ENCODE results near the gene CLEC2A. TPM values are rescaled to one million over a fixed set of nuclear protein-coding genes. Genes with fewer than 3 reads are reported as not detected.

Gene CLEC2A
- total RNA-seq, 1 experiment from 2014 or later: 0.87 TPM

DNA sequence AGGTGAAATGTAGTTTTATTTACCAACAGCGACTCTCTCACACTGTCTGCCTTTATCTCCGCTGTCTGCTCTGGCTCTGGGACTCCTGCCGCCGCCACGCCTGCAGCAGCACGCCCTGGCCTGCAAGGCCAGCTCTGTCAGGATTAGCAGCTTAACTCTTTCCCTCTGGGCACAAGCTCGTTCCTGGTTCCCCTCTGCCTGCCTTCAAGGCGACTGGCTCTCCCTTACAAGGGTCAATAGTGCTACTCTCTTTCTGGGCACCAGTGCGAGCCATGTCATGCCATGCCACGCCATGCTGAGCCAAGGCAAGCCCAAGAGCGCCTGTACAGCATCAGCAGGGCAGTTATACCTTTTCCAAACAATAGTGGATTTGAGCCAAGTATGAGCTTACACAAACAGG is 59.4 kb downstream of the CLEC2A start:
- H3K4ac ChIP-seq (ENCODE audit: low read depth, low read length): no peak overlapping the region
- H2AK5ac ChIP-seq (ENCODE audit: insufficient read length, low read length): no peak overlapping the region
- no peaks in the 10 kb centered on the region for H3K23me2 ChIP-seq (ENCODE audit: insufficient read length, low read depth, low read length, poor library complexity, severe bottlenecking)
- no peaks in the 10 kb centered on the region for H3K27me3 ChIP-seq (ENCODE audit: insufficient read depth, low read length)
- no peak overlapping the region for H2BK120ac ChIP-seq (ENCODE audit: low read depth, low read length, poor library complexity, severe bottlenecking)
- no peak overlapping the region for H4K8ac ChIP-seq (replicated peaks; ENCODE audit: insufficient read length, low read depth, low read length)
- H3K27ac ChIP-seq (ENCODE audit: insufficient read length, low read depth, low read length): no peak overlapping the region
- peak; percentile 31 for DNase-seq
- H2BK12ac ChIP-seq (ENCODE audit: insufficient read length, low read depth, low read length): no peak overlapping the region
- H4K20me1 ChIP-seq (ENCODE audit: control insufficient read depth, insufficient read depth, insufficient read length): peaks cover 2% of the 10 kb centered on the region
- Mint-ChIP-seq H3K27ac (peak overlapping the region in 1 of 3 experiments; percentile 68; a peak in 2 of 7 replicates), H3K27me3 (ENCODE audit: low read depth) (no peaks in the 10 kb centered on the region; the same call in 1 of the 2 replicates), H3K4me1 (peaks cover 24 to 27% of the 10 kb centered on the region in 2 experiments), H3K9me3 (no peaks in the 10 kb centered on the region; a peak in 1 of 5 replicates), H3K4me3 (no peak overlapping the region), H3K36me3 (ENCODE audit: insufficient read depth in 1 of 3, low read depth in 3 of 3) (no peaks in the 10 kb centered on the region)
- TF ChIP-seq, protein P1, sequence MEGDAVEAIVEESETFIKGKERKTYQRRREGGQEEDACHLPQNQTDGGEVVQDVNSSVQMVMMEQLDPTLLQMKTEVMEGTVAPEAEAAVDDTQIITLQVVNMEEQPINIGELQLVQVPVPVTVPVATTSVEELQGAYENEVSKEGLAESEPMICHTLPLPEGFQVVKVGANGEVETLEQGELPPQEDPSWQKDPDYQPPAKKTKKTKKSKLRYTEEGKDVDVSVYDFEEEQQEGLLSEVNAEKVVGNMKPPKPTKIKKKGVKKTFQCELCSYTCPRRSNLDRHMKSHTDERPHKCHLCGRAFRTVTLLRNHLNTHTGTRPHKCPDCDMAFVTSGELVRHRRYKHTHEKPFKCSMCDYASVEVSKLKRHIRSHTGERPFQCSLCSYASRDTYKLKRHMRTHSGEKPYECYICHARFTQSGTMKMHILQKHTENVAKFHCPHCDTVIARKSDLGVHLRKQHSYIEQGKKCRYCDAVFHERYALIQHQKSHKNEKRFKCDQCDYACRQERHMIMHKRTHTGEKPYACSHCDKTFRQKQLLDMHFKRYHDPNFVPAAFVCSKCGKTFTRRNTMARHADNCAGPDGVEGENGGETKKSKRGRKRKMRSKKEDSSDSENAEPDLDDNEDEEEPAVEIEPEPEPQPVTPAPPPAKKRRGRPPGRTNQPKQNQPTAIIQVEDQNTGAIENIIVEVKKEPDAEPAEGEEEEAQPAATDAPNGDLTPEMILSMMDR (conservative IDR thresholded peaks at IDR 0.05): no peak
- no peaks in the 10 kb centered on the region for H3K9me3 ChIP-seq (ENCODE audit: control insufficient read depth, low read depth, low read length)
- H3K18ac ChIP-seq (ENCODE audit: insufficient read length, low read depth, low read length): no peak overlapping the region
- H2BK20ac ChIP-seq (ENCODE audit: low read depth, low read length, poor library complexity, severe bottlenecking): no peak overlapping the region
- no peak overlapping the region for H3K9ac ChIP-seq (ENCODE audit: extremely low read depth, insufficient read length, low read length)
- no peak overlapping the region for H3K56ac ChIP-seq (ENCODE audit: insufficient read length, low read depth, low read length)
- no peaks in the 10 kb centered on the region; the same call in 1 of the 2 replicates for H3K4me1 ChIP-seq (ENCODE audit: insufficient read depth, low read length)
- no peak overlapping the region; the same call in 1 of the 2 replicates for H3K14ac ChIP-seq (ENCODE audit: insufficient read depth, low read length)
- H4K5ac ChIP-seq (ENCODE audit: insufficient read length, low read depth, low read length): no peak overlapping the region
- no peak overlapping the region for H4K91ac ChIP-seq (ENCODE audit: insufficient read length, low read depth, low read length)
- H2AFZ ChIP-seq (ENCODE audit: low read length): no peak overlapping the region
- H3K79me2 ChIP-seq (ENCODE audit: insufficient read depth, low read length): no peaks in the 10 kb centered on the region
- H3K79me1 ChIP-seq (ENCODE audit: insufficient read depth, low read depth, low read length, poor library complexity, severe bottlenecking): no peaks in the 10 kb centered on the region
- H2BK15ac ChIP-seq (ENCODE audit: low read depth, low read length): no peak overlapping the region
- no peak overlapping the region for H3T11ph ChIP-seq (ENCODE audit: low read length)
- no peak overlapping the region for H3K23ac ChIP-seq (ENCODE audit: insufficient read length, low read depth, low read length)
- no CpG with 5 or more reads among the region's 11 CpGs for WGBS (ENCODE audit: extremely low coverage, insufficient read length, low lambda C conversion rate)
- H2BK5ac ChIP-seq (ENCODE audit: insufficient read length, low read length): no peak overlapping the region
- H3K4me2 ChIP-seq (ENCODE audit: insufficient read depth, insufficient read length, low read length): no peak overlapping the region

Measured in H9 (cell line).